ENCODE data around the gene CFD. TPM values are rescaled to one million over a fixed set of nuclear protein-coding genes. Genes with fewer than 3 reads are reported as not detected.

CFD gene
- total RNA-seq, 1 donor from 2014 or later, result not detected

DNA sequence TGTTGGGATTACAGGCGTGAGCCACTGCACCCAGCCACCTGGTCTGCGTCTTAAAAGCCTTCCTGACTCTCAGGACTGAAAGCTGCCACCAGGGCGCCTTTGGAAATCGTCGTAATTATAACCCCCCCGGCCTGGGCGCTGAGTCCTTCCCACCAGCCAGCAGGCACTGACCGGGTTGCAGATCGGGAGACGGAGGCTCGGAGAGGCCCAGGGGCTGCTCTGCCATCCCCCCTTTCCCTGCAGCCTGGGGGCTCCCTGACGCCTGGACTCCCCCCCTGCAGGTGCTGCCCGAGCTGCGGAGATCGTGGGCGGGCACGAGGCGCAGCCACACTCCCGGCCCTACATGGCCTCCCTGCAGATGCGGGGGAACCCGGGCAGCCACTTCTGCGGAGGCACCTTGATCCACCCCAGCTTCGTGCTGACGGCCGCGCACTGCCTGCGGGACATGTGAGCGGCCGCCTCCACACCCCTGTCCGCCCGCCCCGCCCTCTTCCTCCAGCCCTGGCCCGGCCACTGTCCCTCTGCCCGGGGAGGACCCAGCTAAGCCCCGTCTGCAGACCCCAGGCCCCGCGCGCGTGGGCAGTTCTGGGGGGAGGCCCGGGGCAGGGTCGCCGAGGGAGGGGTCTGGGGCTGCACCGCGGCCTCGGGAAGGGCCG is 16.2 kb upstream of the CFD start:
- Histone ChIP-seq H3K9me3 (ENCODE audit: low read depth) (no peaks in the 10 kb centered on the region), H3K36me3 (no peaks in the 10 kb centered on the region), H3K27ac (no peak overlapping the region), H4K20me1 (ENCODE audit: low read depth) (no peaks in the 10 kb centered on the region), H3K9ac (no peak overlapping the region), H3K4me3 (peak overlapping the region; percentile 41), H2AFZ (replicated peaks) (no peak overlapping the region), H3K79me2 (ENCODE audit: low read depth) (no peaks in the 10 kb centered on the region), H3F3A (ENCODE audit: low read depth) (peaks cover 18% of the 10 kb centered on the region), H3K4me1 (peaks cover 3% of the 10 kb centered on the region), H3K4me2 (peak overlapping the region; percentile 83), H3K27me3 (peaks cover 46% of the 10 kb centered on the region)
- TF ChIP-seq, protein P1, sequence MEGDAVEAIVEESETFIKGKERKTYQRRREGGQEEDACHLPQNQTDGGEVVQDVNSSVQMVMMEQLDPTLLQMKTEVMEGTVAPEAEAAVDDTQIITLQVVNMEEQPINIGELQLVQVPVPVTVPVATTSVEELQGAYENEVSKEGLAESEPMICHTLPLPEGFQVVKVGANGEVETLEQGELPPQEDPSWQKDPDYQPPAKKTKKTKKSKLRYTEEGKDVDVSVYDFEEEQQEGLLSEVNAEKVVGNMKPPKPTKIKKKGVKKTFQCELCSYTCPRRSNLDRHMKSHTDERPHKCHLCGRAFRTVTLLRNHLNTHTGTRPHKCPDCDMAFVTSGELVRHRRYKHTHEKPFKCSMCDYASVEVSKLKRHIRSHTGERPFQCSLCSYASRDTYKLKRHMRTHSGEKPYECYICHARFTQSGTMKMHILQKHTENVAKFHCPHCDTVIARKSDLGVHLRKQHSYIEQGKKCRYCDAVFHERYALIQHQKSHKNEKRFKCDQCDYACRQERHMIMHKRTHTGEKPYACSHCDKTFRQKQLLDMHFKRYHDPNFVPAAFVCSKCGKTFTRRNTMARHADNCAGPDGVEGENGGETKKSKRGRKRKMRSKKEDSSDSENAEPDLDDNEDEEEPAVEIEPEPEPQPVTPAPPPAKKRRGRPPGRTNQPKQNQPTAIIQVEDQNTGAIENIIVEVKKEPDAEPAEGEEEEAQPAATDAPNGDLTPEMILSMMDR (IDR thresholded peaks at IDR 0.05), result peak; percentile 15
- peak; percentile 65 for TF ChIP-seq EZH2 (IDR thresholded peaks at IDR 0.05)
- no peak for TF ChIP-seq EZH2phosphoT487 (IDR thresholded peaks at IDR 0.05)
- Mint-ChIP-seq H3K27me3 (ENCODE audit: insufficient read depth, low read depth) (peaks cover 32% of the 10 kb centered on the region), H3K36me3 (no peaks in the 10 kb centered on the region), H3K4me3 (peak overlapping the region; percentile 77), H3K4me1 (peaks cover 17% of the 10 kb centered on the region), H3K9me3 (peaks cover 3% of the 10 kb centered on the region), H3K27ac (no peak overlapping the region)
- peak; percentile 79 for DNase-seq (ENCODE audit: low spot score)

DNA sequence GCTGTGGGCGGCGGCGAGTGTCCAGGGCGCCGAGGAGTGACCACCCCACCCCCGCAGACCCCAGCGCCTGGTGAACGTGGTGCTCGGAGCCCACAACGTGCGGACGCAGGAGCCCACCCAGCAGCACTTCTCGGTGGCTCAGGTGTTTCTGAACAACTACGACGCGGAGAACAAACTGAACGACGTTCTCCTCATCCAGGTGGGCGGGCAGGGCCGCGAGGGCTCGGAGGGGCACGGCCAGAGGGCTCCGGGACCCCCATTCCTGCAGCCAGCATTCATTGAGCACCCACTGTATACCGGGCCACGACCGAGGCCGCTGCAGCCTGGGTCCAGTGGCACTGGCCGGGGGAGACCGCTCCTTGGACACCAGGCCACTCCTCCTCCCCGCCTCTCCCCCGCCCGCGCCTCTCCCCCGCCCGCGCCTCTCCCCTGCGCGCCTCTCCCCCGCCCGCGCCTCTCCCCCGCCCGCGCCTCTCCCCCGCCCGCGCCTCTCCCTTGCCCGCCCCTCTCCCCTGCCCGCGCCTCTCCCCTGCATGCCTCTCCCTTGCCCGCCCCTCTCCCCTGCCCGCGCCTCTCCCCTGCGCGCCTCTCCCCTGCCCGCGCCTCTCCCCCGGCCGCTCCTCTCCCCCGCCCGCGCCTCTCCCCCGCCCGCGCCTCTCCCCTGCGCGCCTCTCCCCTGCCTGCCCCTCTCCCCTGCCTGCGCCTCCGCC is 15.5 kb upstream of the CFD start:
- no peaks in the 10 kb centered on the region for H3K36me3 Mint-ChIP-seq
- Histone ChIP-seq H3K4me2 (peak overlapping the region; percentile 83), H3F3A (ENCODE audit: low read depth) (peaks cover 18% of the 10 kb centered on the region), H3K4me3 (peak overlapping the region; percentile 41), H4K20me1 (ENCODE audit: low read depth) (no peaks in the 10 kb centered on the region), H3K9ac (no peak overlapping the region), H2AFZ (replicated peaks) (no peak overlapping the region), H3K27me3 (peaks cover 46% of the 10 kb centered on the region), H3K9me3 (ENCODE audit: low read depth) (no peaks in the 10 kb centered on the region), H3K4me1 (peaks cover 3% of the 10 kb centered on the region), H3K36me3 (no peaks in the 10 kb centered on the region), H3K27ac (no peak overlapping the region), H3K79me2 (ENCODE audit: low read depth) (no peaks in the 10 kb centered on the region)
- peak overlapping the region; percentile 64 for H3K4me3 Mint-ChIP-seq
- peaks cover 32% of the 10 kb centered on the region for H3K27me3 Mint-ChIP-seq (ENCODE audit: insufficient read depth, low read depth)
- TF ChIP-seq EZH2 (IDR thresholded peaks at IDR 0.05), result peak; percentile 36
- TF ChIP-seq EZH2phosphoT487 (IDR thresholded peaks at IDR 0.05), result no peak
- TF ChIP-seq, protein P1 (IDR thresholded peaks at IDR 0.05), result no peak
- no peak overlapping the region for H3K27ac Mint-ChIP-seq
- DNase-seq (ENCODE audit: low spot score), result peak; percentile 42
- peaks cover 17% of the 10 kb centered on the region for H3K4me1 Mint-ChIP-seq
- peaks cover 3% of the 10 kb centered on the region for H3K9me3 Mint-ChIP-seq

DNA sequence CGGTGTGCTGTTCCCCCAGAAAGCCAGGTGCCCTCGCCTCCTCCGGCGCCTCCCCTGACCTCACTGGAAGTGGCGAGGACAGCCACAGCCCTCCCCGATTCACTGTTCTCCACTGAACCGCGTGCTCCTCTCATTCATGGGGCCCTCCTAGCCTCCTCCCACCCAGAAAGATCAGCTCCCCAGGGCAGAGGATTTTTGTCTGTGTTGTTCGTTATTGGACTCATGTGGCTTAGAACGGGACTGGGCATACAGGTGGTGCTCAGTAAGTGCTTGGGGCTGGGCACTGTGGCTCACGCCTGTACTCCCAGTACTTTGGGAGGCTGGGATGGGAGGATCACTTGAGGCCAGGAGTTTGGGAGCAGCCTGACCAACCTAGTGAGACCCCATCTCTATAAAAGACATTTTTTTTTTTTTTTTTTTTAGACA is 14.9 kb upstream of the CFD start:
- H3K4me3 Mint-ChIP-seq, result peak overlapping the region; percentile 57

More for the DNA sequence above, 14.9 kb upstream of the CFD start:
- Mint-ChIP-seq H3K27ac (no peak overlapping the region), H3K27me3 (ENCODE audit: insufficient read depth, low read depth) (peaks cover 32% of the 10 kb centered on the region), H3K36me3 (no peaks in the 10 kb centered on the region), H3K9me3 (peaks cover 3% of the 10 kb centered on the region), H3K4me1 (peaks cover 17% of the 10 kb centered on the region)
- peaks cover 46% of the 10 kb centered on the region for H3K27me3 ChIP-seq
- no peak for TF ChIP-seq EZH2 (IDR thresholded peaks at IDR 0.05)
- H3K4me2 ChIP-seq, result no peak overlapping the region
- H3K27ac ChIP-seq, result no peak overlapping the region
- peaks cover 18% of the 10 kb centered on the region for H3F3A ChIP-seq (ENCODE audit: low read depth)
- H2AFZ ChIP-seq (replicated peaks), result no peak overlapping the region
- peaks cover 3% of the 10 kb centered on the region for H3K4me1 ChIP-seq
- H3K9me3 ChIP-seq (ENCODE audit: low read depth), result no peaks in the 10 kb centered on the region
- no peaks in the 10 kb centered on the region for H3K36me3 ChIP-seq
- no peaks in the 10 kb centered on the region for H4K20me1 ChIP-seq (ENCODE audit: low read depth)
- peak; percentile 46 for DNase-seq (ENCODE audit: low spot score)
- H3K79me2 ChIP-seq (ENCODE audit: low read depth), result no peaks in the 10 kb centered on the region
- H3K4me3 ChIP-seq, result no peak overlapping the region
- no peak overlapping the region for H3K9ac ChIP-seq
